Fibroblast of lung (primary cell): ENCODE results near the gene FARP1.

Source experiments
- CTCF ChIP-seq, 2 donors: IDR thresholded peaks in 1 of 2; conservative IDR thresholded peaks in 1 of 2; 1 replicate in 1 of 2; 2 replicates in 1 of 2; pipeline ENCODE4 v1.5.1; 2011 to 2012; ENCODE audit warnings: low read length in 2 of 2, control low read depth in 1 of 2, inconsistent platforms in 1 of 2, low read depth in 1 of 2, mild to moderate bottlenecking in 1 of 2
- EZH2 ChIP-seq: IDR thresholded peaks from 2 replicates; pipeline ENCODE4 v1.5.1; 2012; ENCODE audit warnings: low read length, control low read depth, mild to moderate bottlenecking; ENCODE audit errors: missing control alignments

DNA sequence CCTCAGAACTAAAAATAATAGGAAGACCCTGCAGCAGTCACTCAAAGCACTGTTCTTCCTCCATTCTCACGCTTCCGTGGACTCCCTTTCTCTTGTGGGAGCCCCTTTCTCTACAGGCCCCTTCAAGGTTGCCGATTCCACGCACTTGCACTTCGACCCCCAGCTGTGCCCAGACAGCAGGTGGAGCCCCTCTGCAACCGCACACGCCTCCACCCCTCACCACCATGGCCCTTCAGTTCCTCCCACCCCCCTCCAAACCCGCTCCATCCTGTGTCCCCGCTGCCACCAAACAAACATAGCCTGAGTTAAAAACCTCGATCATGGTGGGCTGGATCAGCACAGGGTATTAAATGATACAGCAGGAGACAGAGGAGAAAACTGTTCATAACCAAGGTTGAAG is 331.4 kb downstream of the FARP1 start:
- TF ChIP-seq CTCF (conservative IDR thresholded peaks at IDR 0.05 in 1 of 2, IDR thresholded peaks at IDR 0.05 in 1 of 2; ENCODE audit: low read depth in 1 of 2, low read length in 2 of 2) (no peak), EZH2 (no peak)
